ENCODE measurements around the gene HTR3D.
"Not testable (repeated sequence)": the region's sequence is repeated elsewhere in the genome, so short reads cannot be mapped to it uniquely, and the experiment has no call there.

HTR3D gene

GRCh38 chr3:184016811-184017671 lies 14.5 kb upstream of the HTR3D start:
- peak; percentile 59 for DNase-seq

GRCh38 chr3:184017672-184018423 lies 13.7 kb upstream of the HTR3D start, which contains the start of gene ABCC5:
ABCC5 (minus strand) TSS chr3:184017884; CDS start chr3:184014392, 3,492 bp downstream.
- DNase-seq, result peak; percentile 70

- DNase-seq, result no peak
Measured at GRCh38 chr3:184018424-184018973, 13.0 kb upstream of the HTR3D start.

GRCh38 chr3:184022323-184022722 lies 9.2 kb upstream of the HTR3D start:
- DNase-seq, result no peak

GRCh38 chr3:184025256-184025655 lies 6.3 kb upstream of the HTR3D start:
- not testable (repeated sequence) for DNase-seq

GRCh38 chr3:184028275-184028890 lies 3.2 kb upstream of the HTR3D start:
- not testable (repeated sequence) for DNase-seq

- DNase-seq, result no peak
Measured at GRCh38 chr3:184029443-184029842, 2.1 kb upstream of the HTR3D start.

GRCh38 chr3:184030536-184030935 lies 1.0 kb upstream of the HTR3D start:
- DNase-seq, result no peak

- no peak for DNase-seq
Measured at GRCh38 chr3:184037816-184038215, 6.3 kb downstream of the HTR3D start.

GRCh38 chr3:184038307-184038706 lies 6.8 kb downstream of the HTR3D start:
- DNase-seq, result not testable (repeated sequence)

GRCh38 chr3:184039414-184039813 lies 7.9 kb downstream of the HTR3D start:
- no peak for DNase-seq

GRCh38 chr3:184040010-184040409 lies 8.5 kb downstream of the HTR3D start:
- no peak for DNase-seq

GRCh38 chr3:184042617-184043016 lies 11.1 kb downstream of the HTR3D start:
- DNase-seq, result no peak

- no peak for DNase-seq
Measured at GRCh38 chr3:184045995-184046394, 14.5 kb downstream of the HTR3D start.

GRCh38 chr3:184050217-184050847 lies 18.8 kb downstream of the HTR3D start:
- no peak for DNase-seq

- no peak for DNase-seq
Measured at GRCh38 chr3:184052767-184053166, 21.2 kb downstream of the HTR3D start, which contains the start of gene HTR3C. HTR3C (plus strand) TSS chr3:184053047; CDS start chr3:184053081, 34 bp downstream.

- DNase-seq, result no peak
Measured at GRCh38 chr3:184058029-184058428, 26.5 kb downstream of the HTR3D start.

- DNase-seq, result no peak
Measured at GRCh38 chr3:184059424-184059823, 27.9 kb downstream of the HTR3D start.

- no peak for DNase-seq
Measured at GRCh38 chr3:184062637-184063036, 31.1 kb downstream of the HTR3D start.

- no peak for DNase-seq
Measured at GRCh38 chr3:184066211-184066610, 34.7 kb downstream of the HTR3D start.

GRCh38 chr3:184067573-184068055 lies 36.1 kb downstream of the HTR3D start:
- DNase-seq, result no peak

- DNase-seq, result no peak
Measured at GRCh38 chr3:184068344-184068743, 36.8 kb downstream of the HTR3D start.
